ENCODE measurements around the gene ZFP69B.

- TF ChIP-seq CTCF (IDR thresholded peaks at IDR 0.05) (no peak), POLR2A (IDR thresholded peaks at IDR 0.05) (no peak)
Observed at GRCh38 chr1:40469327-40469726, 19.1 kb downstream of the ZFP69B start.

All from right lobe of liver (tissue), 4 donors.